SK-N-SH treated with all-trans-retinoic acid at 6 μM for 48 hours (cell line): Measurements from ENCODE around the gene SHANK2.

Source experiments
- ARNTL ChIP-seq: fragments of 450-650 bp; formaldehyde crosslinking; IDR thresholded peaks from 2 replicates; pipeline ENCODE4 v1.5.0; 2020; ENCODE audit warnings: low read depth, mild to moderate bottlenecking, moderate library complexity, borderline replicate concordance
- ESRRG ChIP-seq: fragments of 250-450 bp; sonication (Bioruptor Pico); IDR thresholded peaks from 2 replicates; pipeline ENCODE4 v1.6.1; 2021; ENCODE audit warnings: mild to moderate bottlenecking
- RARB ChIP-seq: fragments of 250-450 bp; sonication (Bioruptor Pico); IDR thresholded peaks from 2 replicates; pipeline ENCODE4 v1.8.0; 2021; ENCODE audit warnings: mild to moderate bottlenecking, moderate library complexity
- ZFP30 ChIP-seq: fragments of 450-650 bp; formaldehyde crosslinking; IDR thresholded peaks from 2 replicates; pipeline ENCODE4 v1.5.0; 2022; ENCODE audit warnings: mild to moderate bottlenecking, moderate library complexity
- TF ChIP-seq, protein P1 (sequence below): fragments of 250-450 bp; sonication (Bioruptor Pico); IDR thresholded peaks from 2 replicates; pipeline ENCODE4 v1.5.1; 2021; ENCODE audit warnings: mild to moderate bottlenecking, moderate library complexity

DNA sequence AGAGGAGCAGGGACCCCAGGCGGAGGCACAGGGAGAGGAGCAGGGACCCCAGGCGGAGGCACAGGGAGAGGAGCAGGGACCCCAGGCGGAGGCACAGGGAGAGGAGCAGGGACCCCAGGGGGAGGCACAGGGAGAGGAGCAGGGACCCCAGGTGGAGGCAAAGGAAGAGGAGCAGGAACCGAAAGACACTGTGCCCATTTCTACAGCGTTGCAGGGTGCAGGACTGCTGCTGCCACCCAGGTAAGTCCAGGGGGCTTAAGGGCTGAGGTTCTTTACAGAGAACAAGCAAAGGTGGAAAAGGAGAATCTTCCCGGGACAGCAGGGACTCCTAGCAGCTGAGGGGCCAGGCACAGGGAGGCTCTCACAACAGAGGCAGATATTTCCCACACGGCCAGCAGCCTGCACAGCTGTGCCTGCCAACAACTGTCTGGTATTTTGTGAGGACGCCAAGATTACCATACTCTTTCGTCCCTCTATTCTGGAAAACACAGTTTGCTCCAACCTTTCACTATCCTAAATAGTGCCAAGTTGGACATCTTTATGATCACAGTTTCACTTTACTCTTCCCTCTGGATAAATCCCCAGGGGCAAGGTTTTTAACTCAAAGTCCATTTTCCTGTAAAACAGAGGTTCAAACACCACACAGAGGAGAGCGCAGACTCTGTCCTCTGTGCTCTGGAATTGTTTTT, 39.4 kb downstream of the SHANK2 start:
- TF ChIP-seq ZFP30 (CRISPR knock-in tag) (no peak), RARB (CRISPR knock-in tag) (no peak), ARNTL (CRISPR knock-in tag) (no peak), ESRRG (CRISPR knock-in tag) (no peak)
- TF ChIP-seq, protein P1, sequence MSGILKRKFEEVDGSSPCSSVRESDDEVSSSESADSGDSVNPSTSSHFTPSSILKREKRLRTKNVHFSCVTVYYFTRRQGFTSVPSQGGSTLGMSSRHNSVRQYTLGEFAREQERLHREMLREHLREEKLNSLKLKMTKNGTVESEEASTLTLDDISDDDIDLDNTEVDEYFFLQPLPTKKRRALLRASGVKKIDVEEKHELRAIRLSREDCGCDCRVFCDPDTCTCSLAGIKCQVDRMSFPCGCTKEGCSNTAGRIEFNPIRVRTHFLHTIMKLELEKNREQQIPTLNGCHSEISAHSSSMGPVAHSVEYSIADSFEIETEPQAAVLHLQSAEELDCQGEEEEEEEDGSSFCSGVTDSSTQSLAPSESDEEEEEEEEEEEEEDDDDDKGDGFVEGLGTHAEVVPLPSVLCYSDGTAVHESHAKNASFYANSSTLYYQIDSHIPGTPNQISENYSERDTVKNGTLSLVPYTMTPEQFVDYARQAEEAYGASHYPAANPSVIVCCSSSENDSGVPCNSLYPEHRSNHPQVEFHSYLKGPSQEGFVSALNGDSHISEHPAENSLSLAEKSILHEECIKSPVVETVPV = no peak
